ENCODE measurements around the gene FUT1. TPM values are rescaled to one million over a fixed set of nuclear protein-coding genes. Genes with fewer than 3 reads are reported as not detected.

The FUT1 gene
- total and polyA plus RNA-seq, 8 donors = 6.5 to 29.7 (median 11.4) TPM

DNA sequence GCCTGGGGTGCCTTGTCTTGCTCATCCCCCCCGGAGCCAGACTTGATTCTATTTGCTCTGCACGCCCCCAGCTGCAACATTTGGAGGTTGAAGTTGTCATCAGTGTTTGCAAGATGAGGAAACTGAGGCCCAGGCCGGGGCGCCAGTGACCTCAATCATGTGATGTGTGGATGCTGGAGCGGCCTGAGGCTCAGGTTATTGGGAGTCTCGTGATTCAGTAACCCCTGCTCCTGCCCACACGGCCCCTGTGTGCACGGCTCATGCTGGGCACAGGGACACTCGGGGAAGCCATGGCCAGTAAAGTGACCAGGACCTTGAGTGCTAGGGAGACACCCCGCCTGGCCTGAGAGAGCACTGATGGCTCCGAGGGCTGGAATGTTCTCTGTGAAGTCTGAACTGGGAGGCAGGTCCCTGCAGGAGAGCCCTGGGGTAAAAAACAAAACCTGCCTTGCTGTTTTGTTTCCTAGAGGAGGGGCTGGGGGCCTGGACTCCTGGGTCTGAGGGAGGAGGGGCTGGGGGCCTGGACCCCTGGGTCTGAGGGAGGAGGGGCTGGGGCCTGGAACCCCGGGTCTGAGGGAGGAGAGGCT lies 4.7 kb upstream of the FUT1 start:
- no peaks in the 10 kb centered on the region for H3K9me3 ChIP-seq
- WGBS, 2 donors = 86 to 92% methylated on average over 12 of the region's 12 CpGs
- no peaks in the 10 kb centered on the region for H3K27me3 ChIP-seq
- DNase-seq = no peak
- no peak for FAIRE-seq
- intact Hi-C loops (cut with DNase I) = no loop called here
- no peak overlapping the region for H3K4me3 ChIP-seq
- H3K27ac ChIP-seq = no peak overlapping the region
- TF ChIP-seq, protein P1, sequence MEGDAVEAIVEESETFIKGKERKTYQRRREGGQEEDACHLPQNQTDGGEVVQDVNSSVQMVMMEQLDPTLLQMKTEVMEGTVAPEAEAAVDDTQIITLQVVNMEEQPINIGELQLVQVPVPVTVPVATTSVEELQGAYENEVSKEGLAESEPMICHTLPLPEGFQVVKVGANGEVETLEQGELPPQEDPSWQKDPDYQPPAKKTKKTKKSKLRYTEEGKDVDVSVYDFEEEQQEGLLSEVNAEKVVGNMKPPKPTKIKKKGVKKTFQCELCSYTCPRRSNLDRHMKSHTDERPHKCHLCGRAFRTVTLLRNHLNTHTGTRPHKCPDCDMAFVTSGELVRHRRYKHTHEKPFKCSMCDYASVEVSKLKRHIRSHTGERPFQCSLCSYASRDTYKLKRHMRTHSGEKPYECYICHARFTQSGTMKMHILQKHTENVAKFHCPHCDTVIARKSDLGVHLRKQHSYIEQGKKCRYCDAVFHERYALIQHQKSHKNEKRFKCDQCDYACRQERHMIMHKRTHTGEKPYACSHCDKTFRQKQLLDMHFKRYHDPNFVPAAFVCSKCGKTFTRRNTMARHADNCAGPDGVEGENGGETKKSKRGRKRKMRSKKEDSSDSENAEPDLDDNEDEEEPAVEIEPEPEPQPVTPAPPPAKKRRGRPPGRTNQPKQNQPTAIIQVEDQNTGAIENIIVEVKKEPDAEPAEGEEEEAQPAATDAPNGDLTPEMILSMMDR (IDR thresholded peaks at IDR 0.05) = no peak
- no peaks in the 10 kb centered on the region for H3K36me3 ChIP-seq
- no peak for ATAC-seq
- peaks cover 0 to 4% (median 0%) of the 10 kb centered on the region in 3 donors for H3K4me1 ChIP-seq

DNA sequence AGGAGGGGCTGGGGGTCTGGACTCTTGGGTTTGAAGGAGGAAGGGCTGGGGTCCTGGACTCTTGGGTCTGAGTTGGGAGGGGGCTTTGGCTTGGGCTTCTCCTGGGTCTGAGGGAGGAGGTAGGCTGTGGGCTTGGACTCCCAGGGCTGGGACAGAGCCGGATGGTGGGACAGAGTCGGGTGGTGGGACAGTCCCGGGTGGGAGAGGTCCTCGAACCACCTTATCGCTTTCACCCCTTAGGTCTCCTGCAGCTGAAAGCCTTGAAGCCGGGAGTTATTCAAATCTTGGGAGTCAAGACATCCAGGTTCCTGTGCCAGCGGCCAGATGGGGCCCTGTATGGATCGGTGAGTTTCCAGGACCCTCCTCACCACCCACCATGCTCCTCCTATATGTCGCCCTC lies 4.2 kb upstream of the FUT1 start:
- WGBS, 2 donors = 82% methylated on average over 9 of the region's 9 CpGs
- H3K27ac ChIP-seq = no peak overlapping the region
- H3K27me3 ChIP-seq = no peaks in the 10 kb centered on the region
- no peaks in the 10 kb centered on the region for H3K9me3 ChIP-seq
- TF ChIP-seq, protein P1 (IDR thresholded peaks at IDR 0.05) = no peak
- H3K36me3 ChIP-seq = no peaks in the 10 kb centered on the region
- DNase-seq (no peak), ATAC-seq (no peak), FAIRE-seq (no peak)
- peaks cover 0 to 4% (median 0%) of the 10 kb centered on the region in 3 donors for H3K4me1 ChIP-seq
- H3K4me3 ChIP-seq = no peak overlapping the region
- intact Hi-C loops (cut with DNase I) = no loop called here

DNA sequence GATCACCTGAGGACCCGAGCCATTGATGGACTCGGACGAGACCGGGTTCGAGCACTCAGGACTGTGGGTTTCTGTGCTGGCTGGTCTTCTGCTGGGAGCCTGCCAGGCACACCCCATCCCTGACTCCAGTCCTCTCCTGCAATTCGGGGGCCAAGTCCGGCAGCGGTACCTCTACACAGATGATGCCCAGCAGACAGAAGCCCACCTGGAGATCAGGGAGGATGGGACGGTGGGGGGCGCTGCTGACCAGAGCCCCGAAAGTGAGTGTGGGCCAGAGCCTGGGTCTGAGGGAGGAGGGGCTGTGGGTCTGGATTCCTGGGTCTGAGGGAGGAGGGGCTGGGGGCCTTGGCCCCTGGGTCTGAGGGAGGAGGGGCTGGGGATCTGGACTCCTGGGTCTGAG lies 3.8 kb upstream of the FUT1 start:
- no peaks in the 10 kb centered on the region for H3K9me3 ChIP-seq
- DNase-seq (peak in 2 of 6 donors; percentile 40 to 72), ATAC-seq (no peak), FAIRE-seq (no peak)
- H3K27me3 ChIP-seq = no peaks in the 10 kb centered on the region
- no peaks in the 10 kb centered on the region for H3K36me3 ChIP-seq
- H3K4me1 ChIP-seq = peaks cover 0 to 4% (median 0%) of the 10 kb centered on the region in 3 donors
- H3K27ac ChIP-seq = no peak overlapping the region
- TF ChIP-seq, protein P1 (IDR thresholded peaks at IDR 0.05) = no peak
- WGBS, 2 donors = 87 to 88% methylated on average over 11 of the region's 11 CpGs
- intact Hi-C loops (cut with DNase I) = no loop called here
- H3K4me3 ChIP-seq = no peak overlapping the region

DNA sequence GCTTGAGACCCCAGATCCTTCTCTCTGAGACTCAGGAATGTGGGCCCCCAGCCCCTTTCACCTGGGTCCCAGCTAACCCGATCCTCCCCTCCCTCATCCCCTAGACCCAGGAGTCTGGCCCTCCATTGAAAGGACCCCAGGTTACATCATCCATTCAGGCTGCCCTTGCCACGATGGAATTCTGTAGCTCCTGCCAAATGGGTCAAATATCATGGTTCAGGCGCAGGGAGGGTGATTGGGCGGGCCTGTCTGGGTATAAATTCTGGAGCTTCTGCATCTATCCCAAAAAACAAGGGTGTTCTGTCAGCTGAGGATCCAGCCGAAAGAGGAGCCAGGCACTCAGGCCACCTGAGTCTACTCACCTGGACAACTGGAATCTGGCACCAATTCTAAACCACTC lies 3.3 kb upstream of the FUT1 start:
- Histone ChIP-seq H3K36me3 (no peaks in the 10 kb centered on the region), H3K4me3 (no peak overlapping the region), H3K27ac (no peak overlapping the region), H3K9me3 (no peaks in the 10 kb centered on the region), H3K4me1 (peaks cover 0 to 4% (median 0%) of the 10 kb centered on the region in 3 donors), H3K27me3 (no peaks in the 10 kb centered on the region)
- TF ChIP-seq, protein P1 (IDR thresholded peaks at IDR 0.05) = no peak
- intact Hi-C loops (cut with DNase I) = no loop called here
- FAIRE-seq (no peak), DNase-seq (no peak), ATAC-seq (no peak)
- 65 to 70% methylated on average over 5 of the region's 5 CpGs for WGBS, 2 donors

DNA sequence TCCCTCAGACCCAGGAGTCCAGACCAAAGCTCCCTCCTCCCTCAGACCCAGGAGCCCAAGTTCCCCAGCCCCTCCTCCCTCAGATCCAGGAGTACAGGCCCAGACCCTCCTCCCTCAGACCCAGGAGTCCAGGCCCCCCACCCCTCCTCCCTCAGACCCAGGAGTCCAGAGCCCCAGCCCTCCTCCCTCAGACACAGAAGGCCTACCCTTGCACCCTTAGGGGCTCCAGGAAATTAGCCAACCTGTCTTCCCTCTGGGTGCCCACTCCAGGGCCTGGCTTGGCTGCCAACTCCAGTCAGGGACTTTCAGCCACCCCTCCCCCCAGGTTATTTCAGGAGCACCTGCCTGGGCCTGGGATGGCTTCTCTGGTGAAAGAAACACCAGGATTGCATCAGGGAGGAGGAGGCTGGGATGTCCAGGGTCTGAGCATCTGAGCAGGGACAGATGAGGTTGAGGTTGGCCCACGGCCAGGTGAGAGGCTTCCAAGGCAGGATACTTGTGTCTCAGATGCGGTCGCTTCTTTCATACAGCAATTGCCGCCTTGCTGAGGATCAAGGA lies 2.7 kb upstream of the FUT1 start, which contains the start of gene FGF21:
TSS of gene FGF21 (plus strand) at position 441 of the 558 bp plus-strand sequence. CDS start 713 bp downstream, outside the sequence.
- Histone ChIP-seq H3K27me3 (no peaks in the 10 kb centered on the region), H3K27ac (no peak within 1 kb of the TSS), H3K36me3 (no peaks in the 10 kb centered on the region), H3K4me1 (peaks cover 0 to 4% (median 0%) of the 10 kb centered on the region in 3 donors), H3K4me3 (no peak within 1 kb of the TSS), H3K9me3 (no peaks in the 10 kb centered on the region)
- ATAC-seq = no peak
- WGBS, 2 donors = 79 to 84% methylated on average over 4 of the region's 4 CpGs
- peak in 1 of 6 donors; percentile 57 for DNase-seq
- FAIRE-seq = no peak
- TF ChIP-seq, protein P1 (IDR thresholded peaks at IDR 0.05) = no peak
- intact Hi-C loops (cut with DNase I) = no loop called here

All from pancreas (tissue), 10 donors.